Measurements from ENCODE around the gene TNIK. TPM values are rescaled to one million over a fixed set of nuclear protein-coding genes. Genes with fewer than 3 reads are reported as not detected.
"Not testable (repeated sequence)": the region's sequence is repeated elsewhere in the genome, so short reads cannot be mapped to it uniquely, and the experiment has no call there.

TNIK gene
- total and polyA plus RNA-seq, 2 of the 4 experiments (the other 2 are of a cell fraction), result 3.4 to 6.3 TPM

GRCh38 chr3:171422855-171423254 lies 37.4 kb downstream of the TNIK start:
- DNase-seq; H3K4me1 ChIP-seq (ENCODE audit: control insufficient read depth, insufficient read depth, low read length); H3K9ac ChIP-seq (ENCODE audit: low read depth, low read length); H2AK9ac ChIP-seq (replicated peaks; ENCODE audit: low read depth, low read length, poor library complexity); dilution Hi-C loops (cut with HindIII; ENCODE audit: low sequenced_read_pairs, unreplicated experiment); H2BK15ac ChIP-seq (ENCODE audit: low read depth, low read length); H4K91ac ChIP-seq (ENCODE audit: insufficient read depth, low read depth, low read length); H4K20me1 ChIP-seq (ENCODE audit: insufficient read depth, low read length); H3K27ac ChIP-seq (ENCODE audit: insufficient read depth, low read length); H2BK5ac ChIP-seq (ENCODE audit: low read depth, low read length, poor library complexity, severe bottlenecking); CTCF ChIA-PET; intact Hi-C loops (cut with micrococcal nuclease); in situ Hi-C loops (cut with MboI; ENCODE audit: low sequenced_read_pairs); POLR2A ChIA-PET (ENCODE audit: unreplicated experiment); H2BK120ac ChIP-seq (ENCODE audit: low read depth, low read length); H3K4ac ChIP-seq (ENCODE audit: low read depth, low read length); H3K23ac ChIP-seq (ENCODE audit: low read depth, low read length); H3K27me3 ChIP-seq (ENCODE audit: control insufficient read depth, insufficient read depth, low read length); H2AK5ac ChIP-seq (ENCODE audit: low read depth, low read length); H3K79me1 ChIP-seq (ENCODE audit: low read depth in 1 of 2, low read length in 2 of 2); H4K8ac ChIP-seq (ENCODE audit: low read depth in 2 of 2, low read length in 2 of 2); H3K4me2 ChIP-seq (ENCODE audit: low read depth, low read length); H3K9me3 ChIP-seq (ENCODE audit: control insufficient read depth, insufficient read depth, low read length); H3K56ac ChIP-seq (ENCODE audit: extremely low read depth, insufficient read depth, low read length); BruUV-seq (replicated peaks); H2BK20ac ChIP-seq (ENCODE audit: low read depth, low read length); H2AFZ ChIP-seq (replicated peaks; ENCODE audit: low read length, poor library complexity); H3K9me1 ChIP-seq (ENCODE audit: insufficient read depth, low read length); ATAC-seq (ENCODE audit: low read depth); H3K14ac ChIP-seq (replicated peaks; ENCODE audit: low read depth, low read length); H3K4me3 ChIP-seq (ENCODE audit: insufficient read depth, low read depth, low read length); H4K5ac ChIP-seq (ENCODE audit: low read depth, low read length); H3K18ac ChIP-seq (ENCODE audit: low read depth, low read length); H3K36me3 ChIP-seq (ENCODE audit: control insufficient read depth, insufficient read depth, low read length): not testable (repeated sequence)
- WGBS, 2 experiments (ENCODE audit: extremely low coverage in 2 of 2, insufficient read length in 1 of 2), result no CpG with 5 or more reads among the region's 2 CpGs

Measured in IMR-90 (cell line).